MM.1S (cell line): ENCODE data around the gene CLDND1.

Experiments
- EZH2 ChIP-seq: fragments of 300-600 bp; sonication (generic); optimal IDR thresholded peaks from 2 replicates; pipeline ENCODE3; 2017; ENCODE audit warnings: low read depth, mild to moderate bottlenecking, antibody characterized with exemption, low read length, mixed read lengths
- EZH2phosphoT487 ChIP-seq: fragments of 300-600 bp; sonication (generic); IDR thresholded peaks from 2 replicates; pipeline ENCODE4 v1.6.1; 2018; ENCODE audit warnings: antibody characterized with exemption, low read length
- TF ChIP-seq, protein P1 (sequence below): fragments of 300-600 bp; sonication (generic); IDR thresholded peaks from 2 replicates; pipeline ENCODE4 v1.5.1; 2016; ENCODE audit warnings: antibody characterized with exemption, low read length, mixed read lengths

DNA sequence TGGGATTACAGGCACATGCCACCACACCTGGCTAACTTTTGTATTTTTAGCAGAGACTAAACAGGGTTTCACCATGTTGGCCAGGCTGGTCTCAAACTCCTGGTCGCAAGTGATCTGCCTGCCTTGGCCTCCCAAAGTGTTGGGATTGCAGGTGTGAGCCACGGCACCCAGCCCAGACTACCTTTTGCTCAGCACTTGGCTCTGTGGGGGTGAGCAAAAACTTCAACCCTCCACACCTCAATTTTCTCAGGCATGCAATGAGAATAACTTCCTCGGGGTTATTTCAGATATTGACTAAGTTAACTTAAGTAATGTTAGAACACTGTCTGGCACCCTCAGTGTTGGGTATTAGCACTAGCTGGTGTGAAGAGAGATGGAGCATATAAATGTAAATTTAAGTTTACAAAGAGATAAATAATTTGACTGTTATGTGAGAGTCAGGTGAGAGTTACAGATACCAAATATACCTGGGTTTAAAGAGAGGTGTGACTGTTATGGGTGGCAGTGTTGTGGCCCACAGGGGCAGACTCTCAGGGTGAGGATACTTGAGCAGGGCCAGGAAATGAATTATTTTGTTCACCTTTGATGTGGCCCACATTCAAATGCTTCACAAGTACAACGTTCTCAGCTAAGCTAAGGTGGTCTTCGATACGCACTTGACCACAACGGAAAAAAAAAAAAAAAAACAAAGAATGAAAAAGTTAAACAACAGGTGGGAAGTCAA lies 41.7 kb upstream of the CLDND1 start:
- TF ChIP-seq EZH2 (no peak), EZH2phosphoT487 (no peak)
- TF ChIP-seq, protein P1, sequence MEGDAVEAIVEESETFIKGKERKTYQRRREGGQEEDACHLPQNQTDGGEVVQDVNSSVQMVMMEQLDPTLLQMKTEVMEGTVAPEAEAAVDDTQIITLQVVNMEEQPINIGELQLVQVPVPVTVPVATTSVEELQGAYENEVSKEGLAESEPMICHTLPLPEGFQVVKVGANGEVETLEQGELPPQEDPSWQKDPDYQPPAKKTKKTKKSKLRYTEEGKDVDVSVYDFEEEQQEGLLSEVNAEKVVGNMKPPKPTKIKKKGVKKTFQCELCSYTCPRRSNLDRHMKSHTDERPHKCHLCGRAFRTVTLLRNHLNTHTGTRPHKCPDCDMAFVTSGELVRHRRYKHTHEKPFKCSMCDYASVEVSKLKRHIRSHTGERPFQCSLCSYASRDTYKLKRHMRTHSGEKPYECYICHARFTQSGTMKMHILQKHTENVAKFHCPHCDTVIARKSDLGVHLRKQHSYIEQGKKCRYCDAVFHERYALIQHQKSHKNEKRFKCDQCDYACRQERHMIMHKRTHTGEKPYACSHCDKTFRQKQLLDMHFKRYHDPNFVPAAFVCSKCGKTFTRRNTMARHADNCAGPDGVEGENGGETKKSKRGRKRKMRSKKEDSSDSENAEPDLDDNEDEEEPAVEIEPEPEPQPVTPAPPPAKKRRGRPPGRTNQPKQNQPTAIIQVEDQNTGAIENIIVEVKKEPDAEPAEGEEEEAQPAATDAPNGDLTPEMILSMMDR = no peak
